B cell (primary cell): ENCODE data around the gene NUMBL. TPM values are rescaled to one million over a fixed set of nuclear protein-coding genes. Genes with fewer than 3 reads are reported as not detected.

Source experiments
- ATAC-seq: fragments of 200-7000 bp; cut with Tn5 transposase; one replicate; pipeline ENCODE4 v1.10.0; 2021; ENCODE audit warnings: low read depth, mild to moderate bottlenecking, moderate number of reproducible peaks, moderate library complexity
- CTCF ChIA-PET: fragments of 350-600 bp; sonication (Branson Sonifier 250); formaldehyde crosslinking; loops from one replicate; lab custom pipeline; 2021; ENCODE audit warnings: antibody characterized with exemption, inconsistent platforms; lab: Charles Lee
- POLR2A ChIA-PET: fragments of 350-600 bp; sonication (Branson Sonifier 250); formaldehyde crosslinking; loops from one replicate; lab custom pipeline; 2021; ENCODE audit warnings: antibody characterized with exemption; lab: Charles Lee
- DNase-seq: peaks from one replicate; pipeline ENCODE4 v3.0.0; 2013
- H2AFZ ChIP-seq: 2 replicates; pipeline ENCODE4 v1.6.1; 2012; ENCODE audit warnings: mild to moderate bottlenecking, low read depth, low read length; ENCODE audit not compliant: insufficient read depth, poor library complexity, severe bottlenecking
- H3K27ac ChIP-seq, 2 donors: 1 replicate in 1 of 2; 2 replicates in 1 of 2; pipeline ENCODE4 v1.5.1; 2012 to 2013; ENCODE audit warnings: low read length in 2 of 2, mild to moderate bottlenecking in 2 of 2, moderate library complexity in 1 of 2
- H3K27me3 ChIP-seq, 4 experiments: fragments of 200-600 bp in 1 of 4; sonication (generic) in 1 of 4; replicated peaks in 1 of 4; 1 replicate in 2 of 4; 2 replicates in 2 of 4; pipeline versions ENCODE4 v1.6.1 to v1.7.0; 2013 to 2016; ENCODE audit warnings: low read length in 3 of 4, mild to moderate bottlenecking in 2 of 4, mixed read lengths in 1 of 4, moderate library complexity in 1 of 4; ENCODE audit not compliant: insufficient read depth in 4 of 4, control insufficient read depth in 3 of 4; ENCODE audit errors: control extremely low read depth in 1 of 4
- H3K36me3 ChIP-seq, 2 experiments: replicated peaks in 1 of 2; 1 replicate in 1 of 2; 2 replicates in 1 of 2; pipeline versions ENCODE4 v1.6.1 to v1.7.1; 2013; ENCODE audit warnings: low read length in 1 of 2; ENCODE audit not compliant: insufficient read depth in 2 of 2, control insufficient read depth in 1 of 2; ENCODE audit errors: control extremely low read depth in 1 of 2, extremely low read depth in 1 of 2
- H3K4me1 ChIP-seq, 2 donors: fragments of 200-600 bp in 1 of 2; sonication (generic) in 1 of 2; 1 replicate in 1 of 2; 2 replicates in 1 of 2; pipeline versions ENCODE4 v1.5.1 to v1.6.1; 2013 to 2017; ENCODE audit warnings: low read length in 2 of 2; ENCODE audit not compliant: control insufficient read depth in 2 of 2, insufficient read depth in 2 of 2
- H3K4me2 ChIP-seq: replicated peaks from 2 replicates; pipeline ENCODE3; 2012; ENCODE audit warnings: mild to moderate bottlenecking, low read depth, low read length; ENCODE audit not compliant: poor library complexity, severe bottlenecking
- H3K4me3 ChIP-seq, 5 experiments: fragments of 200-600 bp in 1 of 5; sonication (generic) in 1 of 5; 1 replicate in 3 of 5; 2 replicates in 2 of 5; pipeline versions ENCODE4 v1.5.1 to v1.7.0; 2011 to 2016; ENCODE audit warnings: low read length in 4 of 5, mild to moderate bottlenecking in 4 of 5, low read depth in 2 of 5, control low read depth in 1 of 5, moderate library complexity in 1 of 5; ENCODE audit not compliant: insufficient read depth in 1 of 5; ENCODE audit errors: control extremely low read depth in 1 of 5, extremely low read depth in 1 of 5
- H3K79me2 ChIP-seq: fragments of 200-600 bp; sonication (generic); one replicate; pipeline ENCODE4 v1.6.0; 2016; ENCODE audit warnings: low read length; ENCODE audit not compliant: control insufficient read depth, insufficient read depth
- H3K9ac ChIP-seq: fragments of 200-600 bp; sonication (generic); 2 replicates; pipeline ENCODE4 v1.6.1; 2017; ENCODE audit warnings: mild to moderate bottlenecking, low read length, moderate library complexity
- H3K9me3 ChIP-seq, 3 donors: one replicate each; pipeline versions ENCODE4 v1.6.1 to v1.7.1; 2013; ENCODE audit warnings: low read length in 2 of 3; ENCODE audit not compliant: control insufficient read depth in 2 of 3, insufficient read depth in 1 of 3; ENCODE audit errors: control extremely low read depth in 1 of 3
- H4K20me1 ChIP-seq: 2 replicates; pipeline ENCODE4 v1.6.0; 2012; ENCODE audit warnings: mild to moderate bottlenecking, low read length; ENCODE audit not compliant: insufficient read depth, control insufficient read depth, poor library complexity, severe bottlenecking
- H3K27ac Mint-ChIP-seq: one replicate; pipeline ENCODE4 v1.8.0; 2021; ENCODE audit warnings: mixed read lengths
- H3K27me3 Mint-ChIP-seq: one replicate; pipeline ENCODE4 v1.8.0; 2021; ENCODE audit warnings: mixed read lengths
- H3K4me1 Mint-ChIP-seq: one replicate; pipeline ENCODE4 v1.8.0; 2021; ENCODE audit warnings: mixed read lengths
- H3K4me3 Mint-ChIP-seq: one replicate; pipeline ENCODE4 v1.8.0; 2021; ENCODE audit warnings: mixed read lengths
- H3K9me3 Mint-ChIP-seq: one replicate; pipeline ENCODE4 v1.8.0; 2022; ENCODE audit warnings: mixed read lengths; ENCODE audit not compliant: insufficient read depth
- EZH2 ChIP-seq: IDR thresholded peaks from 2 replicates; pipeline ENCODE4 v1.6.1; 2012; ENCODE audit warnings: borderline replicate concordance, low read depth, mild to moderate bottlenecking, moderate library complexity, low read length; ENCODE audit not compliant: insufficient read depth, poor library complexity, severe bottlenecking
- WGBS: methylation state at CpG from one replicate; pipeline ENCODE4 v1.1.5; 2013; ENCODE audit warnings: missing lambda C conversion rate; ENCODE audit not compliant: insufficient coverage; 5-methylcytosine and 5-hydroxymethylcytosine counted together
- intact Hi-C: fragments of 100-400 bp; cut with micrococcal nuclease; formaldehyde crosslinking; loops from one replicate; pipeline ENCODE4 v1.10.0; 2022
- polyA plus RNA-seq: library from polyadenylated mRNA; depleted of rRNA; stranded (reverse); fragments of >200 nt; gene quantifications from 2 replicates; pipeline ENCODE4 v1.2.3, GENCODE V29; 2012
- total RNA-seq, 2 donors: library from RNA; stranded (reverse); fragments of 120-200 nt in 1 of 2; gene quantifications; 1 replicate in 1 of 2; 2 replicates in 1 of 2; pipeline versions ENCODE4 v1.2.3 to v1.2.4, GENCODE V29; 2013 to 2022
- TF ChIP-seq, protein P1 (sequence below): fragments of 200-600 bp; IDR thresholded peaks from one replicate; pipeline ENCODE4 v1.8.0; 2022; ENCODE audit warnings: antibody characterized with exemption, mild to moderate bottlenecking

Gene NUMBL
- total and polyA plus RNA-seq, 2 donors (not counting 1 experiment from before 2014, with no cell fraction given): 7.8 to 21.8 TPM

DNA sequence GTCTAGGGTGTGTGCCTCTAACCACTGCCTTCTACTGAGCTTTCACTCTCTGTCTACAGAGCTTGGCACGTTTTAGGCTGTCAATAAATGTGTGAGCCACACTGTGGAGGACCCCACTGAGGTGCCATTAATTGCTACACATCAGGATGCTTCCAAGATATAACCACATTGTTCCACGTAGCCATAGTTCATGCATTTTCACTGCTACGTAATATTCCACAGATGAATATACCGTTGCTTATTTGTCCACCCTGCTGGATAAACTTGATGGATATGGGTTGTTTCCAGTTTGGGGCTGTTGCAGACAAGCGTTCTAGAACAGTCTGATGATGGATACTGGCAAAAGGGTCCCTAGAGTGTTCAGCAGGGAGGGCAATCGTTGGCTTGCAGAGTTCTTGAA lies 11.3 kb upstream of the NUMBL start:
- no peak overlapping the region for H3K27ac Mint-ChIP-seq
- Histone ChIP-seq H3K9ac (no peak overlapping the region), H3K4me3 (no peak overlapping the region), H3K9me3 (no peaks in the 10 kb centered on the region), H3K79me2 (peaks cover 3% of the 10 kb centered on the region), H2AFZ (no peak overlapping the region), H4K20me1 (peaks cover 11% of the 10 kb centered on the region), H3K27me3 (no peaks in the 10 kb centered on the region), H3K27ac (no peak overlapping the region), H3K36me3 (peaks cover 13 to 63% of the 10 kb centered on the region in 2 experiments), H3K4me2 (no peak overlapping the region), H3K4me1 (no peaks in the 10 kb centered on the region)
- ChIA-PET CTCF (interaction anchor here (0.9 kb wide), 1 partner anchor 38 kb away, joined by 3 read pairs; no protein-coding TSS in a partner anchor), POLR2A (no interaction called here)
- DNase-seq (no peak), ATAC-seq (no peak)
- H3K4me3 Mint-ChIP-seq: no peak overlapping the region
- H3K9me3 Mint-ChIP-seq: no peaks in the 10 kb centered on the region
- H3K27me3 Mint-ChIP-seq: no peaks in the 10 kb centered on the region
- no peak for TF ChIP-seq EZH2
- TF ChIP-seq, protein P1, sequence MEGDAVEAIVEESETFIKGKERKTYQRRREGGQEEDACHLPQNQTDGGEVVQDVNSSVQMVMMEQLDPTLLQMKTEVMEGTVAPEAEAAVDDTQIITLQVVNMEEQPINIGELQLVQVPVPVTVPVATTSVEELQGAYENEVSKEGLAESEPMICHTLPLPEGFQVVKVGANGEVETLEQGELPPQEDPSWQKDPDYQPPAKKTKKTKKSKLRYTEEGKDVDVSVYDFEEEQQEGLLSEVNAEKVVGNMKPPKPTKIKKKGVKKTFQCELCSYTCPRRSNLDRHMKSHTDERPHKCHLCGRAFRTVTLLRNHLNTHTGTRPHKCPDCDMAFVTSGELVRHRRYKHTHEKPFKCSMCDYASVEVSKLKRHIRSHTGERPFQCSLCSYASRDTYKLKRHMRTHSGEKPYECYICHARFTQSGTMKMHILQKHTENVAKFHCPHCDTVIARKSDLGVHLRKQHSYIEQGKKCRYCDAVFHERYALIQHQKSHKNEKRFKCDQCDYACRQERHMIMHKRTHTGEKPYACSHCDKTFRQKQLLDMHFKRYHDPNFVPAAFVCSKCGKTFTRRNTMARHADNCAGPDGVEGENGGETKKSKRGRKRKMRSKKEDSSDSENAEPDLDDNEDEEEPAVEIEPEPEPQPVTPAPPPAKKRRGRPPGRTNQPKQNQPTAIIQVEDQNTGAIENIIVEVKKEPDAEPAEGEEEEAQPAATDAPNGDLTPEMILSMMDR: no peak
- H3K4me1 Mint-ChIP-seq: no peaks in the 10 kb centered on the region
- intact Hi-C loops: no loop called here
- WGBS: 100% methylated on average over 3 of the region's 6 CpGs

DNA sequence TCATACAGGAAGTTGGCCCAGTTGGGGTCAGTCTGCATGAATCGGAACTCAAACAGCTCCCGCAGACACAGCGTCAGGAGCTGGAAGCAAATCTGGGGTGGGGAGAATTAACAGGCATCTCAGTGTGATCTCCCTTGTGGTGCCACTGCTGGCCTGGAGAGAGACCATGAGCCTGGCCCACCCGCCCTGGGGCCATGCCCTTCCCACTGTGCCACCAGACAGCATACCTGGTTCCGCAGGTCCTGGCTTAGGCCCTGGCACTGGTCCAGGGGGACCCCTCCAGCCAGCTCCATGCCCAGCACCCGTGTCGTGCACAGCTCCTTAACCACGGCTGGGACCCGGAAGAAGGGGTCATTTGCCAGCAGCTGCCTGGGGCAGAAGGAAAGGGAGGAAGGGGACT lies 9.6 kb upstream of the NUMBL start:
- H3K9ac ChIP-seq: no peak overlapping the region
- H3K27ac Mint-ChIP-seq: no peak overlapping the region

More for the DNA sequence above, 9.6 kb upstream of the NUMBL start:
- Histone ChIP-seq H3K9me3 (no peaks in the 10 kb centered on the region), H3K79me2 (no peaks in the 10 kb centered on the region), H4K20me1 (peaks cover 5% of the 10 kb centered on the region), H3K4me1 (no peaks in the 10 kb centered on the region), H3K36me3 (peaks cover 13 to 57% of the 10 kb centered on the region in 2 experiments), H3K4me3 (no peak overlapping the region), H3K27me3 (no peaks in the 10 kb centered on the region), H3K27ac (no peak overlapping the region), H2AFZ (no peak overlapping the region), H3K4me2 (no peak overlapping the region)
- intact Hi-C loops: no loop called here
- H3K4me1 Mint-ChIP-seq: no peaks in the 10 kb centered on the region
- CTCF ChIA-PET: no interaction called here
- POLR2A ChIA-PET: no interaction called here
- peak; percentile 10 for ATAC-seq
- TF ChIP-seq, protein P1: no peak
- TF ChIP-seq EZH2: no peak
- H3K9me3 Mint-ChIP-seq: no peaks in the 10 kb centered on the region
- H3K4me3 Mint-ChIP-seq: no peak overlapping the region
- no peak for DNase-seq
- H3K27me3 Mint-ChIP-seq: no peaks in the 10 kb centered on the region
- 98% methylated on average over 8 of the region's 9 CpGs for WGBS
